SH-SY5Y (cell line): Measurements from ENCODE around the gene SLIT1.

Experiments
- GATA2 ChIP-seq: IDR thresholded peaks from 2 replicates; pipeline ENCODE4 v1.6.1; 2011; ENCODE audit warnings: mild to moderate bottlenecking, low read depth, low read length
- GATA3 ChIP-seq: IDR thresholded peaks from 2 replicates; pipeline ENCODE4 v1.6.1; 2011; ENCODE audit warnings: low read depth, mild to moderate bottlenecking, low read length, moderate library complexity

SLIT1 gene

GRCh38 chr10:97103316-97104080, 82.3 kb downstream of the SLIT1 start:
- no peak for TF ChIP-seq GATA3
- TF ChIP-seq GATA2 = no peak

GRCh38 chr10:97102441-97102840, 83.3 kb downstream of the SLIT1 start:
- no peak for TF ChIP-seq GATA2
- no peak for TF ChIP-seq GATA3

- TF ChIP-seq GATA2 (no peak), GATA3 (no peak)
These were observed 84.4 kb downstream of the SLIT1 start for GRCh38 chr10:97101166-97101940.

DNA sequence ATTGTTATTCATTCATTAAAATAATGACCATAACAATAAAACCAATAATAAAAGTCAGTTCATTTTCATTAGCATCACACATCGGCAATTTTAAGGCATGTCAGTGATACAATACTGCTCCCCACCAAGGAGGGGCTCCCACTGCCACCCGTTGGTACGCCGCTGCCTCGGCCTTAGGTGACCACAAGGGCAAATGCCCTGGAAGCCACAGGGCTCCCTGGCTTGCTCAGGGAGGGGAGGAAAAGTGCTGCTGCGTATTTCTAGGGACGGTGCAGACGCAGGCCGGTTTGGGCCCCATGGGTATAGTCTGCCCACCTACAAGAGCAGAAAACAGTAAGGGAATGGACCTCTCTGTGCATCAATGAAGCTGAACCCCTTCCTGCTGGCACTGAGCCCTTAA, 85.1 kb downstream of the SLIT1 start:
- TF ChIP-seq GATA2 (no peak), GATA3 (no peak)

GRCh38 chr10:97099868-97100267, 85.9 kb downstream of the SLIT1 start:
- TF ChIP-seq GATA3 = no peak

DNA sequence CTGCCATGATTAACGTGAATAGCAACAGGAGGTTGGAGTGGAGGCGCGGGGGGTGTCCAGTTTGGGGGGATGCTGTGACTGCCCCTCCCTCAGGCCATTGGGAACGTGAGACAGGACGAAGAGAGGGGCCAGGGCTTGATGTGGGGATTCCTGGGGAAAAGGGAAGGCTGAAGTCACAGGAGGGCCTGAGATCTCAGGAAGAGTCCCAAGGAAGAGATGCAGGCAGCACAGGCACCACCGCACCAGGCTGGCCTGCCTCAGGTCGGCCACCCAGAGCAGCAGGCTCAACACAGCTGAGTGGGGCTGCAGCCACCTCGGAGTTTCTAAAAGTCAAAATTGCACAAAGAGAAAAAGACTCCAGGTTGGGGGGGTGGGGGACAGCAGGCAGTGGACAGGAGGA, 86.7 kb downstream of the SLIT1 start:
- TF ChIP-seq GATA3 = no peak
- no peak for TF ChIP-seq GATA2

- no peak for TF ChIP-seq GATA3
These were observed 88.7 kb downstream of the SLIT1 start for GRCh38 chr10:97097084-97097433.

- no peak for TF ChIP-seq GATA3
- no peak for TF ChIP-seq GATA2
These were observed 89.3 kb downstream of the SLIT1 start for GRCh38 chr10:97096261-97097083.

DNA sequence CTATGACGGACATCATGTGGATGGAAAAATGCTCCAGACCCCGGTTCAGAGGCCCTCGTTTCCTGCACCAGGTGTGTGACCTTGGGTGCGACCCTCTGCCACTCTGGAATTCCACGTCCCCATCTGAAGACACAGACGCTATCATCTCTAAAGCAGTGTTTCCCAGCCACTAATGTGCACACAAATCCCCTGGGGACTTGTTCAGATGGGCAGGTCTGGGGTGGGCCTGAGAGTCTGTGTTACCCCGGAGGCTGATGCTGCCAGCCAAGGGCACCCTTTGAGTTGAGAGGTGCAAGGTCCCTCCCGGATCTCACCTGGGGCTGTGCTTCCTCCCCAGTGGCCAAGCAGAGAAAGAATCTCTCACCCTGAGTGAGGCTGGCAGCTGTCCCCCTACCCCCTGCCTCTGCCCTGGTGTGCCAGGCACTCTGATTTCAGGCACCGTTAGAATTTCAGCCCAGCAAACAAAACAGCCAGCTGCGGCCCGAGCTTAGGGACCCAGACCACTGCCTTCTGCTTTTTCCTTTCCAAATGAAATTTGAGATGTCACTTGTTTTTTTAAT, 90.0 kb downstream of the SLIT1 start:
- no peak for TF ChIP-seq GATA2
- no peak for TF ChIP-seq GATA3

DNA sequence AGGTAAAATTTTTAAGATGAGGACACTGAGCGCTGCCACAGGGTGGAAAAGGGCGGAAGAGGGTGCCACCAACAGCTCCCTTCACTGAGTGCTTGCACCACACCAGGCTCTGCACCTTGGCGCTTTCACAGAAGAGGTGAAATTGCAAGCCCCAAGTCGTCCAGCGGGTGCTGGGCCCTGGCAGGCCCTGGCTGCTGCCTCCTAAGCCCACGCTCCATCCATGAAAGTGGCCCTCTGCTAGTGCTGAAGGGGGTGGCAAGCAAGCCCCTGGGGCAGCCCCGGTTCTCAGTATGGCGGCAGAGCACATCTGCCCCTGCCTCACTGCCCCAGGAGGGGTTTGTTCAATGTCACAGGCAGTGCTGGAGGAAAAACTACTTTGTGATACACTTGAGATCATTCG, 95.1 kb downstream of the SLIT1 start:
- TF ChIP-seq GATA2 (no peak), GATA3 (no peak)

GRCh38 chr10:97090035-97090434, 95.7 kb downstream of the SLIT1 start:
- TF ChIP-seq GATA3 (no peak), GATA2 (no peak)

GRCh38 chr10:97089209-97089870, 96.4 kb downstream of the SLIT1 start:
- TF ChIP-seq GATA3 = no peak
- no peak for TF ChIP-seq GATA2

DNA sequence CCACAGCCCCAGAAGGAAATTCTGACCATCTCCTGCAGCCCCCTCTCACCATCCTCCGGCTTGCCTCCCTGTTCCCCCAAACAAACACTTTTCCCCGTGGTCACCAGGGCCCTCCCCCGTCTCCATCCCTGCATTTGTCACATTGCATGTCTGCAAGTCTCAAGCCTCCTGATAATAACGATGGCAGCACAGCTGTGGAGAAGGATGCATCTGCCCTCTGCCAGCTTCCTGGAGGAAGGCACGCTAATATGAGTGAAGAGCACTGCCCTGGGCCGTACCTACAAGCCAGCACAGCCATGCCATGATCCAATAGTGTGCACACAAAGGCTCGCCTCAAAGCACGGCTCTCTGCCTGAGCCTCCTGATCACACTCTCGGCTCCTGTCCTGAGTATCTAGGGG, 98.5 kb downstream of the SLIT1 start:
- TF ChIP-seq GATA2 = no peak
- TF ChIP-seq GATA3 = no peak

- TF ChIP-seq GATA2 = no peak
These were observed 99.2 kb downstream of the SLIT1 start for GRCh38 chr10:97086530-97086929.
